Ramos (cell line): ENCODE data around the gene LAMA2.

Experiments used
- in situ Hi-C: fragments of 300-500 bp; cut with MboI; formaldehyde crosslinking; loops from one replicate; pipeline ENCODE4 v1.14.3; 2022; ENCODE audit warnings: low sequenced_read_pairs; ENCODE audit not compliant: unreplicated experiment

LAMA2 gene

GRCh38 chr6:129331450-129332138 lies 448.7 kb downstream of the LAMA2 start:
- in situ Hi-C loops: no loop called here

GRCh38 chr6:129335792-129336191 lies 452.9 kb downstream of the LAMA2 start:
- in situ Hi-C loops: no loop called here

- in situ Hi-C loops: no loop called here
These were observed 455.7 kb downstream of the LAMA2 start for GRCh38 chr6:129338683-129339082.

GRCh38 chr6:129340983-129341382 lies 458.0 kb downstream of the LAMA2 start:
- in situ Hi-C loops: no loop called here

- in situ Hi-C loops: no loop called here
These were observed 459.3 kb downstream of the LAMA2 start for GRCh38 chr6:129342243-129342642.

- in situ Hi-C loops: no loop called here
These were observed 459.9 kb downstream of the LAMA2 start for GRCh38 chr6:129342796-129343195.

GRCh38 chr6:129344379-129344778 lies 461.4 kb downstream of the LAMA2 start:
- in situ Hi-C loops: no loop called here

- in situ Hi-C loops: no loop called here
These were observed 463.0 kb downstream of the LAMA2 start for GRCh38 chr6:129345890-129346289.

- in situ Hi-C loops: no loop called here
These were observed 464.0 kb downstream of the LAMA2 start for GRCh38 chr6:129346964-129347363.

GRCh38 chr6:129350278-129350677 lies 467.3 kb downstream of the LAMA2 start:
- in situ Hi-C loops: loop anchor here (25.0 kb wide), 1 partner anchor 88 kb away; no protein-coding TSS in a partner anchor

- in situ Hi-C loops: loop anchor here (25.0 kb wide), 1 partner anchor 90 kb away; no protein-coding TSS in a partner anchor
These were observed 468.9 kb downstream of the LAMA2 start for GRCh38 chr6:129351807-129352206.

GRCh38 chr6:129353067-129353466 lies 470.1 kb downstream of the LAMA2 start:
- in situ Hi-C loops: loop anchor here (25.0 kb wide), 1 partner anchor 91 kb away; no protein-coding TSS in a partner anchor

GRCh38 chr6:129356129-129356528 lies 473.2 kb downstream of the LAMA2 start:
- in situ Hi-C loops: loop anchor here (25.0 kb wide), 1 partner anchor 94 kb away; no protein-coding TSS in a partner anchor

- in situ Hi-C loops: loop anchor here (25.0 kb wide), 1 partner anchor 98 kb away; no protein-coding TSS in a partner anchor
These were observed 477.1 kb downstream of the LAMA2 start for GRCh38 chr6:129359811-129360681.

GRCh38 chr6:129360682-129360955 lies 477.7 kb downstream of the LAMA2 start:
- in situ Hi-C loops: loop anchor here (25.0 kb wide), 1 partner anchor 98 kb away; no protein-coding TSS in a partner anchor

- in situ Hi-C loops: loop anchor here (25.0 kb wide), 1 partner anchor 102 kb away; no protein-coding TSS in a partner anchor
These were observed 481.1 kb downstream of the LAMA2 start for GRCh38 chr6:129364037-129364436.

- in situ Hi-C loops: loop anchor here (25.0 kb wide), 1 partner anchor 102 kb away; no protein-coding TSS in a partner anchor
These were observed 481.8 kb downstream of the LAMA2 start for GRCh38 chr6:129364767-129365166.

GRCh38 chr6:129368076-129368475 lies 485.1 kb downstream of the LAMA2 start:
- in situ Hi-C loops: loop anchor here (25.0 kb wide), 1 partner anchor 106 kb away; no protein-coding TSS in a partner anchor

GRCh38 chr6:129368970-129369369 lies 486.0 kb downstream of the LAMA2 start:
- in situ Hi-C loops: loop anchor here (25.0 kb wide), 1 partner anchor 107 kb away; no protein-coding TSS in a partner anchor

- in situ Hi-C loops: loop anchor here (25.0 kb wide), 1 partner anchor 107 kb away; no protein-coding TSS in a partner anchor
These were observed 486.8 kb downstream of the LAMA2 start for GRCh38 chr6:129369737-129370136.
